Hippocampal formation (tissue), 2 donors: ENCODE data around the gene ZNF362.
"Not testable (repeated sequence)": the region's sequence is repeated elsewhere in the genome, so short reads cannot be mapped to it uniquely, and the experiment has no call there.

ENCODE experiments used
- DNase-seq, 2 donors: peaks; one replicate each; lab custom pipeline; 2025; lab: John Stamatoyannopoulos, UW

ZNF362 gene

GRCh38 chr1:33305816-33306652 lies 49.7 kb downstream of the ZNF362 start:
- no peak for DNase-seq

- DNase-seq, result no peak
Measured at GRCh38 chr1:33306653-33307493, 50.6 kb downstream of the ZNF362 start.

GRCh38 chr1:33307494-33307864 lies 51.2 kb downstream of the ZNF362 start:
- no peak for DNase-seq

- not testable (repeated sequence) for DNase-seq
Measured at GRCh38 chr1:33309351-33309750, 53.1 kb downstream of the ZNF362 start.

GRCh38 chr1:33310702-33311101 lies 54.4 kb downstream of the ZNF362 start:
- DNase-seq, result no peak

- DNase-seq, result no peak
Measured at GRCh38 chr1:33311706-33312412, 55.6 kb downstream of the ZNF362 start.

GRCh38 chr1:33312413-33312749 lies 56.1 kb downstream of the ZNF362 start:
- DNase-seq, result no peak

DNA sequence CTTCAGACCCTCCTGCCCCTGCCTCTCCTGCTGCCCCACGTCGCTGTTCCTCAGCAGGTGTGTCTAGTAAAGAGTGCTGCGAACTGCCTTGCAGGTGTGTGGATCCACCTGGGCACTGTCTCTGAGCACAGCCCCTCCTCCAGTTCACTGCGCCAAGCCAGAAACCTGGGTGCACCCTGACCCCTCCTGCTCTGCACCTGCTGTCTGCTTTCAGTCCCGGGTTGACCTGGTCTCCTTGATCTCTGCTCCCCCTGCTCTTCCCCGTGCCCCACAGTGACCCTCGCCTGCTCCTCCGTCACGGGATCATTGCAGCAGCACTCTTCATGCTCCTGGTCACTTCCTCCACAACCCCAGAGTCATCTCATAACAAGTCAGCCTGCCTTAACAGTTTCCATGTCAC lies 58.1 kb downstream of the ZNF362 start:
- DNase-seq, result no peak

DNA sequence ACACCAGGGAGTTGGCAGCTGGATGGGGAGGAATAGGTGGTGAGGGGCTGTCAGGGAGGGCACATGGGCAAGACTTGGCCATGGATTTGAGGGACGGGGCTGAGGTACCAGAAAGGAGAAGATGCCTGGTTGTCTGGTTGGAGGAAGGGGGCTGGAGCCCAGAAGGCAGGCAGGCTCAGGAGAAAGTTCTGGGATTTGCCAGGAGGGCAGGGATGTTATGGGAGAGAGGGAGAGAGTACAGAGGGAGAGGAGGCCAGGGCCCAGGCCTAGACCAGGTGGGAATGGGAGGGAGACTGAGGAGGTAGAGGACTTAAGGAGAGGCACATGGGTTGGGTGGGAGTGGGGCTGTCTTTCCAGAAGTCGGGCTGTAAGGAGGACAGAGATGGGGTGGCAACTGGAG lies 60.3 kb downstream of the ZNF362 start:
- DNase-seq, result no peak

DNA sequence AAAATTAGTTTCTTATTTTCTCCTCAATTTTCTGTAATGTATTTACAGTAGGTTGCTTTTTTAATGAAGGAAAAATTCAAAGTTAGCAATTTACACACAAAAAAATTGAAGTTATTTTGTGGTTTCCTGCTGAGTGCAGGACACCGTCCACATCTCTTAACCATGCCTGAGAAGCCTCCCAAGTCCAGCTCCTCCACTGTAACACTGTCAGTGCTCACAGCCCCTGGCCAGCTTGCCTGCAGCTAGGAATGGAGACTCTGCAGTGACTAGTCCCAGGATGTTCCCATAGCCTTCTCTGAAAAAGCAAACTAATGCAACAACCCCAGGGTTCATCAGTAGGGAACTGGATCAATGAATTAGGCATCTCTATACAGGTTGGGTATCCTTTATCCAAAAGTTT lies 61.1 kb downstream of the ZNF362 start:
- DNase-seq, result no peak

DNA sequence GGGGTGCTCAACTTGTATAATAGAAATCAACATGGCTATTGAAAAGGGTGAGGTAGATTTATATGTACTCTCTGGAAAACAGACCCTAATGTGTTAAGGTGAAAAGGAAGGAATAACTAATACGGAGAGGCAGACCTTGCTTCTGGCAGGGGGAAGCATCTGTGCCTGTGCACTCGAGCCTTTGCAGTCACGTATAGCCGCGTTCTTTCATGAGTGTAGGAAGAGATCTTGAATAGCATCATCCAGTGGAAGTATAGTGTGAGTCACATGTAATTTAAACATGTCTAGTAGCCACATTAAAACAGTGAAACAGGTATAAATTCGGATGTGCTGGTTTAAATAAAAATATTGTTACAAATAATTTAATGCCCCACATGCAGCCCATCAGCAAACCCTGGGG lies 61.7 kb downstream of the ZNF362 start:
- DNase-seq, result no peak

DNA sequence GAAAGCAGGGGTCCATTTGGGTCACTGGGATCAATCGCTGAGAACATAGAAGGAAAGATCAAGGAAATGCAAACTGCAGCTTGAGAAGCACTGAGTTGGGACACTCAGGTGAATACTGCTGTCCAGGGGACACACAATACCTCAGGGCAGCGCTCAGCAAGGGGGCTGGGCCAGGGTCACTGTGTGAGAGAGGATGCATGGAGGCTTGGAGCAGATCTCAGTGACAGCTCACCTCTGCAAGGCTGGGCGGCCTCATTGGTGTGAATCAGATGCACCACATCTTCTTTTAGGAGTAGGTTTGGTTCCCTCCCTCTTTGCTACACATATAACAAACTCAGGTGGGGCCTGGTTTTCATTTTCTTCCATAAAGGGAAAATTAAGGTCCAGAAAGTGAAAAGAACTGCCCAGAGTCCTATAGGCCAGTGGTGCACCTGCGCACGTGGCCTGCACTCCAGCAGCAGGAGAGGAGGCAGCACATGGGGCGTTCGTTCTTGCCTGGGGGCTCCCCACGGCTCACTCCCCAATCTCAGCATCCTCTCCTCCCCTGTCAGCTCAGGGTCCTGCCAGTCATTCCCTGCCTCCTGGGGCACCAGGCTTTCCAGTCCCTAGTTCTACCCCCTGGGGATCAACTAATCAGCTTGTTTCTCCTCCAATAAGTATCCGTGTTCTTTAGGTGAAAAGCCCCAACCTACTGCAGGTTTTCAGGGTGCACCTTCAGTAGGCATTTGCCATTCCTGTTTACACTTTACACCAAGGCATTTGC lies 63.1 kb downstream of the ZNF362 start:
- DNase-seq, result no peak

GRCh38 chr1:33319949-33320618 lies 63.8 kb downstream of the ZNF362 start:
- DNase-seq, result no peak

GRCh38 chr1:33320619-33321165 lies 64.4 kb downstream of the ZNF362 start, which contains the start of gene A3GALT2:
Gene A3GALT2, minus strand, starts transcription at chr1:33321098. Its CDS starts 0 bp downstream, at chr1:33321098.
- DNase-seq, result no peak

GRCh38 chr1:33321178-33321577 lies 64.9 kb downstream of the ZNF362 start:
- DNase-seq, result no peak

DNA sequence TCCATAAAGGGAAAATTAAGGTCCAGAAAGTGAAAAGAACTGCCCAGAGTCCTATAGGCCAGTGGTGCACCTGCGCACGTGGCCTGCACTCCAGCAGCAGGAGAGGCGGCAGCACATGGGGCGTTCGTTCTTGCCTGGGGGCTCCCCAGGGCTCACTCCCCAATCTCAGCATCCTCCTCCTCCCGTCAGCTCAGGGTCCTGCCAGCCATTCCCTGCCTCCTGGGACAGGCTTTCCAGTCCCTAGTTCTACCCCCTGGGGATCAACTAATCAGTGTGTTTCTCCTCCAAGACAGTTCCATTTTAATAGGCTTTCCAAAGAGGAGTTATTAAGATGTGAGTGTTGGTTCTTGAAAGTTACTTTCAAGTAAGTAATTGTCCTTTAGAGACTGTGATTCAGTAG lies 65.8 kb downstream of the ZNF362 start:
- DNase-seq, result no peak

- no peak for DNase-seq
Measured at GRCh38 chr1:33322870-33323585, 66.7 kb downstream of the ZNF362 start.

DNA sequence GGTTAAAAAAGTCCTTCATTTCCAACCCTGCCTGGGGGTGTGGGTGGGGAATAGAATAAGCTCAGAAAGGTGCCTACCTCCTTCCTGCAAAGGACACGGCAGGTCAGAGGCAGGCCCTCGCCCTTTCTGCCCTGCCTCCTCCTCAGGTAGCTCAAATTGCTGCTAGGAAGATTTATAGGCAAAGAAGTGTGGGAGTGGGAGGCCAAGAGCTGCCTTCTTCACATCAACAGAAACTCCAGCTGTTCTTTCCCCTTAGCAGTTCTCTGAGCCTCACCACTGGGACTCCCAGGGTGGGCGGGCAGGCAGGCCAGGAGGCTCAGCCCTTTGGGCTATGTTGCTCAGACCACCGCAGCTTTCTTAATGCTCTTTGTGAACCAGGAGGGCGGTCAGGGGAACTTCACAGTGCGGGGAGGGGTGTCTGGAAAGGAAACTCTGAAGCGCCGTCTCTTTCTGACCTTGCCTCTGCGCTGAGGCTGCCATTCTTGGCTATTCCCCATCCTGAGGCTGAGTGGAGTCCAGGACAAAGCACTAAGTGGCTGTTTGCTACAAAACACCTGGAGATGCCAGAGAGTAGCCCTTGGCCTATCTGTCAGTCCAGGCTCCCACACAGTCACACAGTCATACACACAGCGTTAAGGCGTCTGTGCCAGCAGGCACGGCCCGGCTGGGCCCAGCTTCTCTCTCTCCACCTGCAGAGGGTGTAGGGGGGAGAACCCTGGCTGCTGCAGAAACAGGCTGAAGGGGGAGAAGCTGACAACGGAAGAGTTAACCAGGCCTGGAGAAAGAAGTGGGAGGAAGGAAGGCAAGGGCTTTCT lies 67.6 kb downstream of the ZNF362 start:
- DNase-seq, result no peak
